ENCODE data around the gene KIF13A.

DNA sequence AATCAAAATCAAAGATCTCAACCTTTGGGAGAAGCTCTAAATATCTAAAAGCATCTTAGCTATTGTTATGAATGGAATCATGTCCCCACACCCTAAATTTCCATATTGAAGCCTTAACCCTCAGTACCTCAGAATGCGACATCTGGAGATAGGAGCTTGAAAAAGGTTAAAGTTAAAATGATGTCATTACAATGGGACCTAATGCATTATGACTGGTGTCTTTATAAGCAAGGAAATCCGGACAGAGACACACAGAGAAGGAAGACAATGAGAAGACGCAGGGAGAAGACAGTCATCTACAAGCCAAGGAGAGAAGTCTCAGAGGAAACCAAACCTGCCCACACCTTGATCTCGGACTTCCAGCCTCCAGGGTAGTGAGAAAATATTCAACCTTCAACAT, 46.1 kb downstream of the KIF13A start:
- TF ChIP-seq YY1 (IDR thresholded peaks at IDR 0.05; ENCODE audit: low read depth, low read length), result no peak
- no peak for TF ChIP-seq SPI1 (IDR thresholded peaks at IDR 0.05; ENCODE audit: borderline replicate concordance, insufficient read depth, low read depth, low read length)
- TF ChIP-seq, protein P1, sequence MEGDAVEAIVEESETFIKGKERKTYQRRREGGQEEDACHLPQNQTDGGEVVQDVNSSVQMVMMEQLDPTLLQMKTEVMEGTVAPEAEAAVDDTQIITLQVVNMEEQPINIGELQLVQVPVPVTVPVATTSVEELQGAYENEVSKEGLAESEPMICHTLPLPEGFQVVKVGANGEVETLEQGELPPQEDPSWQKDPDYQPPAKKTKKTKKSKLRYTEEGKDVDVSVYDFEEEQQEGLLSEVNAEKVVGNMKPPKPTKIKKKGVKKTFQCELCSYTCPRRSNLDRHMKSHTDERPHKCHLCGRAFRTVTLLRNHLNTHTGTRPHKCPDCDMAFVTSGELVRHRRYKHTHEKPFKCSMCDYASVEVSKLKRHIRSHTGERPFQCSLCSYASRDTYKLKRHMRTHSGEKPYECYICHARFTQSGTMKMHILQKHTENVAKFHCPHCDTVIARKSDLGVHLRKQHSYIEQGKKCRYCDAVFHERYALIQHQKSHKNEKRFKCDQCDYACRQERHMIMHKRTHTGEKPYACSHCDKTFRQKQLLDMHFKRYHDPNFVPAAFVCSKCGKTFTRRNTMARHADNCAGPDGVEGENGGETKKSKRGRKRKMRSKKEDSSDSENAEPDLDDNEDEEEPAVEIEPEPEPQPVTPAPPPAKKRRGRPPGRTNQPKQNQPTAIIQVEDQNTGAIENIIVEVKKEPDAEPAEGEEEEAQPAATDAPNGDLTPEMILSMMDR (IDR thresholded peaks at IDR 0.05 in 2 of 3, conservative IDR thresholded peaks at IDR 0.05 in 1 of 3; ENCODE audit: control insufficient read depth in 2 of 3, extremely low read depth in 1 of 3, insufficient read depth in 1 of 3, low read depth in 3 of 3, low read length in 3 of 3), result no peak
- TF ChIP-seq, protein P2, sequence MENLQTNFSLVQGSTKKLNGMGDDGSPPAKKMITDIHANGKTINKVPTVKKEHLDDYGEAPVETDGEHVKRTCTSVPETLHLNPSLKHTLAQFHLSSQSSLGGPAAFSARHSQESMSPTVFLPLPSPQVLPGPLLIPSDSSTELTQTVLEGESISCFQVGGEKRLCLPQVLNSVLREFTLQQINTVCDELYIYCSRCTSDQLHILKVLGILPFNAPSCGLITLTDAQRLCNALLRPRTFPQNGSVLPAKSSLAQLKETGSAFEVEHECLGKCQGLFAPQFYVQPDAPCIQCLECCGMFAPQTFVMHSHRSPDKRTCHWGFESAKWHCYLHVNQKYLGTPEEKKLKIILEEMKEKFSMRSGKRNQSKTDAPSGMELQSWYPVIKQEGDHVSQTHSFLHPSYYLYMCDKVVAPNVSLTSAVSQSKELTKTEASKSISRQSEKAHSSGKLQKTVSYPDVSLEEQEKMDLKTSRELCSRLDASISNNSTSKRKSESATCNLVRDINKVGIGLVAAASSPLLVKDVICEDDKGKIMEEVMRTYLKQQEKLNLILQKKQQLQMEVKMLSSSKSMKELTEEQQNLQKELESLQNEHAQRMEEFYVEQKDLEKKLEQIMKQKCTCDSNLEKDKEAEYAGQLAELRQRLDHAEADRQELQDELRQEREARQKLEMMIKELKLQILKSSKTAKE (IDR thresholded peaks at IDR 0.05; ENCODE audit: low read depth, poor library complexity, severe bottlenecking), result no peak
- TF ChIP-seq POLR2A (IDR thresholded peaks at IDR 0.05; ENCODE audit: low read depth, low read length), result no peak
- TF ChIP-seq MAX (IDR thresholded peaks at IDR 0.05; ENCODE audit: low read depth, low read length), result no peak
- TF ChIP-seq YBX1 (IDR thresholded peaks at IDR 0.05), result no peak

Measured in GM12878 (cell line).